H1 (cell line): ENCODE results near the gene TLX1. TPM values are rescaled to one million over a fixed set of nuclear protein-coding genes. Genes with fewer than 3 reads are reported as not detected.

Experiments used
- CBX8 ChIP-seq: fragments of 300-800, 300-1000 bp; sonication (generic); IDR thresholded peaks from 2 replicates; pipeline ENCODE4 v1.7.1; 2016; ENCODE audit warnings: low read depth, low read length, borderline replicate concordance
- RNF2 ChIP-seq: fragments of 200-900, 300-1000 bp; sonication (generic); IDR thresholded peaks from 2 replicates; pipeline ENCODE4 v1.7.1; 2016; ENCODE audit warnings: borderline replicate concordance, low read depth, mild to moderate bottlenecking, antibody characterized with exemption, low read length; ENCODE audit not compliant: poor library complexity, severe bottlenecking; ENCODE audit errors: missing control alignments
- polyA plus RNA-seq, 7 experiments: library from polyadenylated mRNA; depleted of rRNA in 3 of 7; stranded (reverse) in 5 of 7; unstranded in 2 of 7; fragments of >200 nt in 5 of 7; fragments of 200-250 nt in 2 of 7; gene quantifications; 1 replicate in 5 of 7; 2 replicates in 1 of 7; 4 replicates in 1 of 7; pipeline versions ENCODE4 v1.2.1 to v1.2.3, GENCODE V29; 2011 to 2013; ENCODE audit warnings: missing spikeins in 2 of 7, mixed read lengths in 2 of 7
- total RNA-seq: library from RNA; stranded (reverse); fragmentation: NEBNext Ultra II Directional; extraction: Animal tissue kit (Norgen Biotek cat#: 25700); gene quantifications from 2 replicates; pipeline ENCODE4 v1.2.1, GENCODE V29; 2021
- TF ChIP-seq, protein P1 (sequence below): fragments of 300-600 bp; sonication (generic); IDR thresholded peaks from 2 replicates; pipeline ENCODE4 v1.7.1; 2012; ENCODE audit warnings: low read length, moderate library complexity, mild to moderate bottlenecking, inconsistent platforms; ENCODE audit not compliant: insufficient replicate concordance

The TLX1 gene
- total and polyA plus RNA-seq, 2 of the 8 experiments (the other 6 are each of a cell fraction or from before 2014, with no cell fraction given), result not detected

DNA sequence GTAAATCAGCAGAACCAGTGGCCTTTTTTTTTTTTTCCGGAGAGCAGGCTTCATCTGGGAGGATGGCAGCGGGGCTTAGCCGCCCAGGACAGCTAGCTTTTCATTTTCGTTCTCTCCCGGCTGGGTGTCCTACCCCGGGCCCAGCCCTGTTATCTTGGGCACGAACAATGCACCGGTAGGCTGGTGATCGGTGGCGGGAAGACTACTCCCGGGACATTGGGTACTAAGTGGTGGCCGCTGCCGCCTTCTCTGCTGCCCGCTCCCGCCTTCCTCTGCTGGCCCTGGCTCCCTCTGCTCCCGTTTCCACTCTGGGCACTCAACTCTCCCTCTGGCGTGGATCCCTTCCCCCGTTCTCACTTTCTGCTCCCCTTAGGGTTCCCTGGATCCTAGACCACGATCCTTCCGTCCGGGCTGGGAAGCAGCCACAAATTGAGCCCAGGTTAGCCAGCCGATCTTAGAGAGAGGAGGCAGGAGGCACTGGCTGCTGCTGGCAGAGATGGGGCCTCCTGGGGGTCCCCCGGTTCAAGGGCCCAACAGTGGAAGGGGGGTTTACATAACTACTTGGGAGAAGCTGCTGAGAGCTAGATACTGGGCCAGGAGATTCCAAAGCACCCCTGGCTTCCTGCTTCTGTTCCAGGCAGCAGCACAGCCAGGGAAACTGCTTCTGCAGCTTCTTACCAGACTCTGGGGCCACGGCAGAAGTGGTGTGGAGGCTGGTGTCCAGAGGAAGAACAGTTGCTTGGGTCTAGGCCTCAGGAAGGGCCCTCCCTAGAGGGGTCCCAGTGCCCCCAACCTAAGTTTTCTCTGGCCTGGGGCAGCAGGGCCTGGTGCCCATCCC lies 1.8 kb downstream of the TLX1 start (continued):
- TF ChIP-seq, protein P1, sequence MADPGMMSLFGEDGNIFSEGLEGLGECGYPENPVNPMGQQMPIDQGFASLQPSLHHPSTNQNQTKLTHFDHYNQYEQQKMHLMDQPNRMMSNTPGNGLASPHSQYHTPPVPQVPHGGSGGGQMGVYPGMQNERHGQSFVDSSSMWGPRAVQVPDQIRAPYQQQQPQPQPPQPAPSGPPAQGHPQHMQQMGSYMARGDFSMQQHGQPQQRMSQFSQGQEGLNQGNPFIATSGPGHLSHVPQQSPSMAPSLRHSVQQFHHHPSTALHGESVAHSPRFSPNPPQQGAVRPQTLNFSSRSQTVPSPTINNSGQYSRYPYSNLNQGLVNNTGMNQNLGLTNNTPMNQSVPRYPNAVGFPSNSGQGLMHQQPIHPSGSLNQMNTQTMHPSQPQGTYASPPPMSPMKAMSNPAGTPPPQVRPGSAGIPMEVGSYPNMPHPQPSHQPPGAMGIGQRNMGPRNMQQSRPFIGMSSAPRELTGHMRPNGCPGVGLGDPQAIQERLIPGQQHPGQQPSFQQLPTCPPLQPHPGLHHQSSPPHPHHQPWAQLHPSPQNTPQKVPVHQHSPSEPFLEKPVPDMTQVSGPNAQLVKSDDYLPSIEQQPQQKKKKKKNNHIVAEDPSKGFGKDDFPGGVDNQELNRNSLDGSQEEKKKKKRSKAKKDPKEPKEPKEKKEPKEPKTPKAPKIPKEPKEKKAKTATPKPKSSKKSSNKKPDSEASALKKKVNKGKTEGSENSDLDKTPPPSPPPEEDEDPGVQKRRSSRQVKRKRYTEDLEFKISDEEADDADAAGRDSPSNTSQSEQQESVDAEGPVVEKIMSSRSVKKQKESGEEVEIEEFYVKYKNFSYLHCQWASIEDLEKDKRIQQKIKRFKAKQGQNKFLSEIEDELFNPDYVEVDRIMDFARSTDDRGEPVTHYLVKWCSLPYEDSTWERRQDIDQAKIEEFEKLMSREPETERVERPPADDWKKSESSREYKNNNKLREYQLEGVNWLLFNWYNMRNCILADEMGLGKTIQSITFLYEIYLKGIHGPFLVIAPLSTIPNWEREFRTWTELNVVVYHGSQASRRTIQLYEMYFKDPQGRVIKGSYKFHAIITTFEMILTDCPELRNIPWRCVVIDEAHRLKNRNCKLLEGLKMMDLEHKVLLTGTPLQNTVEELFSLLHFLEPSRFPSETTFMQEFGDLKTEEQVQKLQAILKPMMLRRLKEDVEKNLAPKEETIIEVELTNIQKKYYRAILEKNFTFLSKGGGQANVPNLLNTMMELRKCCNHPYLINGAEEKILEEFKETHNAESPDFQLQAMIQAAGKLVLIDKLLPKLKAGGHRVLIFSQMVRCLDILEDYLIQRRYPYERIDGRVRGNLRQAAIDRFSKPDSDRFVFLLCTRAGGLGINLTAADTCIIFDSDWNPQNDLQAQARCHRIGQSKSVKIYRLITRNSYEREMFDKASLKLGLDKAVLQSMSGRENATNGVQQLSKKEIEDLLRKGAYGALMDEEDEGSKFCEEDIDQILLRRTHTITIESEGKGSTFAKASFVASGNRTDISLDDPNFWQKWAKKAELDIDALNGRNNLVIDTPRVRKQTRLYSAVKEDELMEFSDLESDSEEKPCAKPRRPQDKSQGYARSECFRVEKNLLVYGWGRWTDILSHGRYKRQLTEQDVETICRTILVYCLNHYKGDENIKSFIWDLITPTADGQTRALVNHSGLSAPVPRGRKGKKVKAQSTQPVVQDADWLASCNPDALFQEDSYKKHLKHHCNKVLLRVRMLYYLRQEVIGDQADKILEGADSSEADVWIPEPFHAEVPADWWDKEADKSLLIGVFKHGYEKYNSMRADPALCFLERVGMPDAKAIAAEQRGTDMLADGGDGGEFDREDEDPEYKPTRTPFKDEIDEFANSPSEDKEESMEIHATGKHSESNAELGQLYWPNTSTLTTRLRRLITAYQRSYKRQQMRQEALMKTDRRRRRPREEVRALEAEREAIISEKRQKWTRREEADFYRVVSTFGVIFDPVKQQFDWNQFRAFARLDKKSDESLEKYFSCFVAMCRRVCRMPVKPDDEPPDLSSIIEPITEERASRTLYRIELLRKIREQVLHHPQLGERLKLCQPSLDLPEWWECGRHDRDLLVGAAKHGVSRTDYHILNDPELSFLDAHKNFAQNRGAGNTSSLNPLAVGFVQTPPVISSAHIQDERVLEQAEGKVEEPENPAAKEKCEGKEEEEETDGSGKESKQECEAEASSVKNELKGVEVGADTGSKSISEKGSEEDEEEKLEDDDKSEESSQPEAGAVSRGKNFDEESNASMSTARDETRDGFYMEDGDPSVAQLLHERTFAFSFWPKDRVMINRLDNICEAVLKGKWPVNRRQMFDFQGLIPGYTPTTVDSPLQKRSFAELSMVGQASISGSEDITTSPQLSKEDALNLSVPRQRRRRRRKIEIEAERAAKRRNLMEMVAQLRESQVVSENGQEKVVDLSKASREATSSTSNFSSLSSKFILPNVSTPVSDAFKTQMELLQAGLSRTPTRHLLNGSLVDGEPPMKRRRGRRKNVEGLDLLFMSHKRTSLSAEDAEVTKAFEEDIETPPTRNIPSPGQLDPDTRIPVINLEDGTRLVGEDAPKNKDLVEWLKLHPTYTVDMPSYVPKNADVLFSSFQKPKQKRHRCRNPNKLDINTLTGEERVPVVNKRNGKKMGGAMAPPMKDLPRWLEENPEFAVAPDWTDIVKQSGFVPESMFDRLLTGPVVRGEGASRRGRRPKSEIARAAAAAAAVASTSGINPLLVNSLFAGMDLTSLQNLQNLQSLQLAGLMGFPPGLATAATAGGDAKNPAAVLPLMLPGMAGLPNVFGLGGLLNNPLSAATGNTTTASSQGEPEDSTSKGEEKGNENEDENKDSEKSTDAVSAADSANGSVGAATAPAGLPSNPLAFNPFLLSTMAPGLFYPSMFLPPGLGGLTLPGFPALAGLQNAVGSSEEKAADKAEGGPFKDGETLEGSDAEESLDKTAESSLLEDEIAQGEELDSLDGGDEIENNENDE, result no peak
- TF ChIP-seq CBX8 (peak; percentile 49; the same call in 1 of the 2 replicates), RNF2 (peak; percentile 84)
